HepG2 (cell line): Measurements from ENCODE around the gene NBPF1. TPM values are rescaled to one million over a fixed set of nuclear protein-coding genes. Genes with fewer than 3 reads are reported as not detected.

Experiments
- AGO2 ChIP-seq: fragments of 200-400 bp; formaldehyde crosslinking; optimal IDR thresholded peaks from 2 replicates; pipeline ENCODE3; 2017; ENCODE audit warnings: mild to moderate bottlenecking, low read depth, low read length, moderate library complexity
- CHCHD3 ChIP-seq: sonication (generic); formaldehyde crosslinking; IDR thresholded peaks from 2 replicates; pipeline ENCODE4 v1.8.0; 2022; ENCODE audit warnings: mild to moderate bottlenecking, missing genetic modification reagents, moderate library complexity
- CREB1 ChIP-seq, 2 experiments: fragments of 450-650 bp in 1 of 2; IDR thresholded peaks; 2 replicates each; pipeline ENCODE4 v1.6.1; 2016 to 2017; ENCODE audit warnings: control low read depth in 1 of 2, mild to moderate bottlenecking in 1 of 2, missing compliant biosample characterization in 1 of 2, missing genetic modification characterization in 1 of 2
- CSRNP1 ChIP-seq: sonication (generic); formaldehyde crosslinking; IDR thresholded peaks from 2 replicates; pipeline ENCODE4 v1.8.1; 2023; ENCODE audit warnings: mild to moderate bottlenecking, missing genetic modification reagents
- EP300 ChIP-seq, 3 experiments: sonication (generic) in 1 of 3; formaldehyde crosslinking in 1 of 3; IDR thresholded peaks; 2 replicates each; pipeline versions ENCODE4 v1.5.1 to v1.6.1; 2011 to 2020; ENCODE audit warnings: low read depth in 2 of 3, low read length in 2 of 3, borderline replicate concordance in 1 of 3, improper control_type of control experiment in 1 of 3, mild to moderate bottlenecking in 1 of 3, missing genetic modification reagents in 1 of 3, moderate library complexity in 1 of 3
- FOXC1 ChIP-seq: sonication (generic); formaldehyde crosslinking; IDR thresholded peaks from 2 replicates; pipeline ENCODE4 v1.8.0; 2022; ENCODE audit warnings: mild to moderate bottlenecking, missing genetic modification reagents, borderline replicate concordance
- HNRNPUL1 ChIP-seq: fragments of 200-400 bp; formaldehyde crosslinking; IDR thresholded peaks from 2 replicates; pipeline ENCODE4 v1.6.1; 2017; ENCODE audit warnings: low read depth, mild to moderate bottlenecking, low read length, moderate library complexity
- KLF11 ChIP-seq: IDR thresholded peaks from 2 replicates; pipeline ENCODE4 v1.6.1; 2016; ENCODE audit warnings: missing compliant biosample characterization
- PAX8 ChIP-seq: sonication (generic); formaldehyde crosslinking; IDR thresholded peaks from 2 replicates; pipeline ENCODE4 v1.8.0; 2022; ENCODE audit warnings: mild to moderate bottlenecking, missing genetic modification reagents, borderline replicate concordance
- PITX1 ChIP-seq: sonication (generic); formaldehyde crosslinking; IDR thresholded peaks from 2 replicates; pipeline ENCODE4 v1.5.1; 2020; ENCODE audit warnings: mild to moderate bottlenecking, missing genetic modification reagents
- PREB ChIP-seq: sonication (generic); formaldehyde crosslinking; IDR thresholded peaks from 2 replicates; pipeline ENCODE4 v1.4.0; 2020; ENCODE audit warnings: missing genetic modification reagents
- RAD21 ChIP-seq: fragments of 450-650 bp; formaldehyde crosslinking; IDR thresholded peaks from 2 replicates; pipeline ENCODE4 v1.5.0; 2020; ENCODE audit warnings: mild to moderate bottlenecking
- RARG ChIP-seq: sonication (generic); formaldehyde crosslinking; IDR thresholded peaks from 2 replicates; pipeline ENCODE4 v1.4.0; 2020; ENCODE audit warnings: low read depth, mild to moderate bottlenecking, missing genetic modification reagents
- REL ChIP-seq: sonication (generic); formaldehyde crosslinking; conservative IDR thresholded peaks from 2 replicates; pipeline ENCODE4 v1.8.0; 2022; ENCODE audit warnings: mild to moderate bottlenecking, missing genetic modification reagents, moderate library complexity
- SUZ12 ChIP-seq: fragments of 150-350 bp; IDR thresholded peaks from 2 replicates; pipeline ENCODE4 v1.6.1; 2014; ENCODE audit warnings: low read depth, low read length
- ZBTB14 ChIP-seq: sonication (generic); formaldehyde crosslinking; IDR thresholded peaks from 2 replicates; pipeline ENCODE4 v1.4.0; 2020; ENCODE audit warnings: missing genetic modification reagents
- ZBTB39 ChIP-seq: sonication (generic); formaldehyde crosslinking; IDR thresholded peaks from 2 replicates; pipeline ENCODE4 v1.5.0; 2020; ENCODE audit warnings: missing genetic modification reagents
- ZNF251 ChIP-seq: sonication (generic); formaldehyde crosslinking; IDR thresholded peaks from 2 replicates; pipeline ENCODE4 v1.9.0; 2021; ENCODE audit warnings: mild to moderate bottlenecking, missing genetic modification reagents
- ZNF263 ChIP-seq: sonication (generic); formaldehyde crosslinking; IDR thresholded peaks from 2 replicates; pipeline ENCODE4 v1.4.0; 2020; ENCODE audit warnings: missing genetic modification reagents
- ZNF274 ChIP-seq: sonication (generic); formaldehyde crosslinking; IDR thresholded peaks from 2 replicates; pipeline ENCODE4 v1.5.1; 2020; ENCODE audit warnings: mild to moderate bottlenecking, missing genetic modification reagents
- ZNF343 ChIP-seq: sonication (generic); formaldehyde crosslinking; IDR thresholded peaks from 2 replicates; pipeline ENCODE4 v1.4.0; 2020; ENCODE audit warnings: mild to moderate bottlenecking, missing genetic modification reagents
- ZNF576 ChIP-seq: sonication (generic); formaldehyde crosslinking; IDR thresholded peaks from 2 replicates; pipeline ENCODE4 v1.4.0; 2020; ENCODE audit warnings: mild to moderate bottlenecking, missing genetic modification reagents
- ZNF660 ChIP-seq: sonication (generic); formaldehyde crosslinking; IDR thresholded peaks from 2 replicates; pipeline ENCODE4 v1.5.1; 2020; ENCODE audit warnings: mild to moderate bottlenecking, low read depth, missing genetic modification reagents, borderline replicate concordance
- ZNF674 ChIP-seq: sonication (generic); formaldehyde crosslinking; IDR thresholded peaks from 2 replicates; pipeline ENCODE4 v1.5.0; 2020; ENCODE audit warnings: low read depth, mild to moderate bottlenecking, missing genetic modification reagents
- polyA plus RNA-seq, 8 experiments: library from polyadenylated mRNA; depleted of rRNA in 3 of 8; stranded (reverse) in 7 of 8; unstranded in 1 of 8; fragments of >200 nt; fragmentation: Illumina TruSeq in 4 of 8; extraction: Trizol in 4 of 8; gene quantifications; 2 replicates each; pipeline versions ENCODE4 v1.2.1 to v1.2.3, GENCODE V29; 2011 to 2016; ENCODE audit warnings: low read depth in 4 of 8, missing spikeins in 1 of 8, mixed read lengths in 1 of 8; ENCODE audit not compliant: insufficient read depth in 1 of 8
- total RNA-seq, 5 experiments: library from RNA; depleted of rRNA; stranded (reverse); fragments of >200 nt; fragmentation: Illumina TruSeq; extraction: Trizol; gene quantifications; 2 replicates each; pipeline ENCODE4 v1.2.3, GENCODE V29; 2016; ENCODE audit warnings: low read depth in 1 of 5

NBPF1 gene
- total and polyA plus RNA-seq, 2 of the 13 experiments (the other 11 are each of a cell fraction or from before 2014, with no cell fraction given) = 30.3 to 35.6 TPM

GRCh38 chr1:16608838-16609560, 4.4 kb downstream of the NBPF1 start (continued):
- TF ChIP-seq PREB (CRISPR knock-in tag) = no peak
- TF ChIP-seq ZNF343 (CRISPR knock-in tag) = no peak
- TF ChIP-seq RARG (CRISPR knock-in tag) = no peak
- no peak for TF ChIP-seq ZBTB14 (CRISPR knock-in tag)
- TF ChIP-seq CREB1 (IDR thresholded peaks at IDR 0.05) = no peak
- no peak for TF ChIP-seq CREB1 (CRISPR knock-in tag; IDR thresholded peaks at IDR 0.05)
- no peak for TF ChIP-seq REL
- TF ChIP-seq PITX1 = no peak
- no peak; the same call in 1 of the 2 replicates for TF ChIP-seq ZNF251
- no peak for TF ChIP-seq ZNF660 (CRISPR knock-in tag)
- TF ChIP-seq ZNF274 = no peak
- no peak for TF ChIP-seq EP300 (IDR thresholded peaks at IDR 0.05; ENCODE audit: low read depth in 2 of 2, low read length in 2 of 2)
- no peak for TF ChIP-seq EP300 (CRISPR knock-in tag; IDR thresholded peaks at IDR 0.05; ENCODE audit: borderline replicate concordance)
- TF ChIP-seq RAD21 = no peak
- TF ChIP-seq AGO2 = no peak
- no peak for TF ChIP-seq ZNF263 (CRISPR knock-in tag)
- no peak for TF ChIP-seq PAX8 (CRISPR knock-in tag)
- no peak for TF ChIP-seq KLF11 (CRISPR knock-in tag)
- 0 out of 2 replicates have a peak, but pooled peaks have one; percentile 21 for TF ChIP-seq ZNF576
- no peak for TF ChIP-seq ZBTB39 (CRISPR knock-in tag)
- TF ChIP-seq SUZ12 = no peak
- TF ChIP-seq CHCHD3 (CRISPR knock-in tag) = no peak
- no peak for TF ChIP-seq HNRNPUL1
- no peak for TF ChIP-seq ZNF674 (CRISPR knock-in tag)
- TF ChIP-seq CSRNP1 (CRISPR knock-in tag) = peak; percentile 12; the same call in 1 of the 2 replicates
- no peak for TF ChIP-seq FOXC1
